ENCODE measurements around the gene GREM2. TPM values are rescaled to one million over a fixed set of nuclear protein-coding genes. Genes with fewer than 3 reads are reported as not detected.

GREM2 gene
- total RNA-seq, 4 donors from 2014 or later = 0.26 to 7.0 (median 1.4) TPM

- Histone ChIP-seq H3K4me1 (no peaks in the 10 kb centered on the region), H3K36me3 (no peaks in the 10 kb centered on the region), H3K27ac (no peak overlapping the region), H3K9me3 (no peaks in the 10 kb centered on the region), H3K4me3 (no peak overlapping the region), H3K27me3 (no peaks in the 10 kb centered on the region)
- no peak for TF ChIP-seq POLR2A (IDR thresholded peaks at IDR 0.05)
- TF ChIP-seq, protein P1, sequence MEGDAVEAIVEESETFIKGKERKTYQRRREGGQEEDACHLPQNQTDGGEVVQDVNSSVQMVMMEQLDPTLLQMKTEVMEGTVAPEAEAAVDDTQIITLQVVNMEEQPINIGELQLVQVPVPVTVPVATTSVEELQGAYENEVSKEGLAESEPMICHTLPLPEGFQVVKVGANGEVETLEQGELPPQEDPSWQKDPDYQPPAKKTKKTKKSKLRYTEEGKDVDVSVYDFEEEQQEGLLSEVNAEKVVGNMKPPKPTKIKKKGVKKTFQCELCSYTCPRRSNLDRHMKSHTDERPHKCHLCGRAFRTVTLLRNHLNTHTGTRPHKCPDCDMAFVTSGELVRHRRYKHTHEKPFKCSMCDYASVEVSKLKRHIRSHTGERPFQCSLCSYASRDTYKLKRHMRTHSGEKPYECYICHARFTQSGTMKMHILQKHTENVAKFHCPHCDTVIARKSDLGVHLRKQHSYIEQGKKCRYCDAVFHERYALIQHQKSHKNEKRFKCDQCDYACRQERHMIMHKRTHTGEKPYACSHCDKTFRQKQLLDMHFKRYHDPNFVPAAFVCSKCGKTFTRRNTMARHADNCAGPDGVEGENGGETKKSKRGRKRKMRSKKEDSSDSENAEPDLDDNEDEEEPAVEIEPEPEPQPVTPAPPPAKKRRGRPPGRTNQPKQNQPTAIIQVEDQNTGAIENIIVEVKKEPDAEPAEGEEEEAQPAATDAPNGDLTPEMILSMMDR (IDR thresholded peaks at IDR 0.05) = no peak
- intact Hi-C loops (cut with DNase I; ENCODE audit: low total_unique reads) = no loop called here
- DNase-seq = no peak
Observed at GRCh38 chr1:240468656-240469055, 143.3 kb downstream of the GREM2 start.

- TF ChIP-seq, protein P1 (IDR thresholded peaks at IDR 0.05) = no peak
- TF ChIP-seq POLR2A (IDR thresholded peaks at IDR 0.05) = no peak
- intact Hi-C loops (cut with DNase I; ENCODE audit: low total_unique reads) = no loop called here
Observed at GRCh38 chr1:240467895-240468294, 144.1 kb downstream of the GREM2 start.

DNA sequence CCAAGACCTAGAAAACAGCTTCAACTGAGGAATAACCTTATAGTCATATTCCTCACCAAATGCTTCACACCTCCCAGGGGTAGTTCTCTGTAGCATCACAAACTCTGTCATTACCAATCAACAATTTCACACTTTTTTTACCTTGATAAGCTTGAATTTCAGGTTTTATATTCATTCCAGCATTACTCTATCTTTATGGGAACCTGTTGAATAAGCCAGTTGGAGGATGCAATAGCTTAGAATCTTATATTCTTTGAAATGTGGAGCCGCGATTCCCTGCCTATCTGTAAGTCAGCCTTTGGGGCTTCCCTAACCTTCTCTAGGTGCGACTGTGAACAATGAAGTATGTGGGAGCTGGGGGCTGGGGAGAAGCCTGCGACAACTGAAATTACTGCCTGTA is 145.4 kb downstream of the GREM2 start:
- H3K27ac ChIP-seq = no peak overlapping the region
- H3K4me3 ChIP-seq = no peak overlapping the region
- DNase-seq = no peak
- H3K27me3 ChIP-seq = no peaks in the 10 kb centered on the region
- no peaks in the 10 kb centered on the region for H3K9me3 ChIP-seq
- H3K4me1 ChIP-seq = no peaks in the 10 kb centered on the region
- intact Hi-C loops (cut with DNase I; ENCODE audit: low total_unique reads) = no loop called here
- TF ChIP-seq, protein P1 (IDR thresholded peaks at IDR 0.05) = no peak
- TF ChIP-seq POLR2A (IDR thresholded peaks at IDR 0.05) = no peak
- no peaks in the 10 kb centered on the region for H3K36me3 ChIP-seq

More at GRCh38 chr1:240467895-240468294, 144.1 kb downstream of the GREM2 start:
- no peak for DNase-seq
- no peak overlapping the region for H3K4me3 ChIP-seq
- no peaks in the 10 kb centered on the region for H3K9me3 ChIP-seq
- no peaks in the 10 kb centered on the region for H3K36me3 ChIP-seq
- no peaks in the 10 kb centered on the region for H3K27me3 ChIP-seq
- no peaks in the 10 kb centered on the region for H3K4me1 ChIP-seq
- H3K27ac ChIP-seq = no peak overlapping the region

- TF ChIP-seq, protein P1 (IDR thresholded peaks at IDR 0.05) = no peak
- TF ChIP-seq POLR2A (IDR thresholded peaks at IDR 0.05) = no peak
- H3K27ac ChIP-seq = no peak overlapping the region
- H3K36me3 ChIP-seq = no peaks in the 10 kb centered on the region
- H3K27me3 ChIP-seq = no peaks in the 10 kb centered on the region
- H3K4me1 ChIP-seq = no peaks in the 10 kb centered on the region
- DNase-seq = no peak
- H3K9me3 ChIP-seq = no peaks in the 10 kb centered on the region
- intact Hi-C loops (cut with DNase I; ENCODE audit: low total_unique reads) = no loop called here
- H3K4me3 ChIP-seq = no peak overlapping the region
Observed at GRCh38 chr1:240465531-240465940, 146.4 kb downstream of the GREM2 start.

GRCh38 chr1:240464099-240464498 is 147.9 kb downstream of the GREM2 start:
- TF ChIP-seq, protein P1 (IDR thresholded peaks at IDR 0.05) = no peak
- TF ChIP-seq POLR2A (IDR thresholded peaks at IDR 0.05) = no peak
- Histone ChIP-seq H3K36me3 (no peaks in the 10 kb centered on the region), H3K4me1 (no peaks in the 10 kb centered on the region), H3K4me3 (no peak overlapping the region), H3K9me3 (no peaks in the 10 kb centered on the region), H3K27ac (no peak overlapping the region), H3K27me3 (no peaks in the 10 kb centered on the region)
- DNase-seq = no peak
- intact Hi-C loops (cut with DNase I; ENCODE audit: low total_unique reads) = no loop called here

Measured in uterus (tissue), 4 donors.